ENCODE results near the gene RBM3.
"Not testable (repeated sequence)": the region's sequence is repeated elsewhere in the genome, so short reads cannot be mapped to it uniquely, and the experiment has no call there.

Gene RBM3

GRCh38 chrX:48548871-48549270, 25.4 kb upstream of the RBM3 start:
- no peaks in the 10 kb centered on the region; the same call in 1 of the 2 replicates for H3K36me3 ChIP-seq
- DNase-seq = no peak

GRCh38 chrX:48555731-48556325, 18.5 kb upstream of the RBM3 start:
- not testable (repeated sequence) for H3K36me3 ChIP-seq; DNase-seq; H3K4me3 ChIP-seq (ENCODE audit: low read depth, low read length); H3K9me3 ChIP-seq (ENCODE audit: severe bottlenecking); H3K27ac ChIP-seq
- peaks cover 12% of the 10 kb centered on the region for H3K27me3 ChIP-seq (ENCODE audit: insufficient read depth, low read depth, severe bottlenecking)

More at GRCh38 chrX:48548871-48549270, 25.4 kb upstream of the RBM3 start:
- TF ChIP-seq CTCF (IDR thresholded peaks at IDR 0.05; ENCODE audit: low read depth, low read length) = no peak
- H3K9me3 ChIP-seq (ENCODE audit: severe bottlenecking) = no peaks in the 10 kb centered on the region
- no peak overlapping the region for H3K4me3 ChIP-seq (ENCODE audit: low read depth, low read length)
- H3K27ac ChIP-seq = no peak overlapping the region
- peaks cover 10% of the 10 kb centered on the region for H3K27me3 ChIP-seq (ENCODE audit: insufficient read depth, low read depth, severe bottlenecking)

- no peak overlapping the region for H3K27ac ChIP-seq
- peaks cover 14% of the 10 kb centered on the region for H3K27me3 ChIP-seq (ENCODE audit: insufficient read depth, low read depth, severe bottlenecking)
- no peak for DNase-seq
These were observed 16.0 kb upstream of the RBM3 start for GRCh38 chrX:48558271-48558670.

GRCh38 chrX:48559636-48560035, 14.6 kb upstream of the RBM3 start:
- no peak overlapping the region for H3K4me3 ChIP-seq (ENCODE audit: low read depth, low read length)
- no peaks in the 10 kb centered on the region; the same call in 1 of the 2 replicates for H3K36me3 ChIP-seq
- no peak overlapping the region for H3K27ac ChIP-seq
- no peak for DNase-seq
- no peak for TF ChIP-seq CTCF (IDR thresholded peaks at IDR 0.05; ENCODE audit: low read depth, low read length)
- H3K9me3 ChIP-seq (ENCODE audit: severe bottlenecking) = no peaks in the 10 kb centered on the region
- peaks cover 18% of the 10 kb centered on the region for H3K27me3 ChIP-seq (ENCODE audit: insufficient read depth, low read depth, severe bottlenecking)

More at GRCh38 chrX:48558271-48558670, 16.0 kb upstream of the RBM3 start:
- Histone ChIP-seq H3K9me3 (ENCODE audit: severe bottlenecking) (no peaks in the 10 kb centered on the region), H3K4me3 (ENCODE audit: low read depth, low read length) (no peak overlapping the region), H3K36me3 (no peaks in the 10 kb centered on the region; the same call in 1 of the 2 replicates)
- no peak for TF ChIP-seq CTCF (IDR thresholded peaks at IDR 0.05; ENCODE audit: low read depth, low read length)

- no peak overlapping the region for H3K27ac ChIP-seq
- H3K36me3 ChIP-seq = no peaks in the 10 kb centered on the region; the same call in 1 of the 2 replicates
- DNase-seq = no peak
- H3K4me3 ChIP-seq (ENCODE audit: low read depth, low read length) = no peak overlapping the region
- H3K9me3 ChIP-seq (ENCODE audit: severe bottlenecking) = no peaks in the 10 kb centered on the region
- H3K27me3 ChIP-seq (ENCODE audit: insufficient read depth, low read depth, severe bottlenecking) = peaks cover 21% of the 10 kb centered on the region
- TF ChIP-seq CTCF (IDR thresholded peaks at IDR 0.05; ENCODE audit: low read depth, low read length) = no peak
These were observed 14.2 kb upstream of the RBM3 start for GRCh38 chrX:48560056-48560455.

GRCh38 chrX:48560681-48561080, 13.6 kb upstream of the RBM3 start:
- no peaks in the 10 kb centered on the region; the same call in 1 of the 2 replicates for H3K36me3 ChIP-seq

More at GRCh38 chrX:48560681-48561080, 13.6 kb upstream of the RBM3 start:
- H3K27me3 ChIP-seq (ENCODE audit: insufficient read depth, low read depth, severe bottlenecking) = peaks cover 25% of the 10 kb centered on the region
- no peaks in the 10 kb centered on the region for H3K9me3 ChIP-seq (ENCODE audit: severe bottlenecking)
- H3K4me3 ChIP-seq (ENCODE audit: low read depth, low read length) = no peak overlapping the region
- no peak for DNase-seq
- no peak overlapping the region for H3K27ac ChIP-seq
- TF ChIP-seq CTCF (IDR thresholded peaks at IDR 0.05; ENCODE audit: low read depth, low read length) = no peak

Measured in WERI-Rb-1 (cell line).